ENCODE measurements around the gene NOTCH1.
"Not testable (repeated sequence)": the region's sequence is repeated elsewhere in the genome, so short reads cannot be mapped to it uniquely, and the experiment has no call there.

NOTCH1 gene

GRCh38 chr9:136545965-136546696 lies at the start of gene NOTCH1:
TSS of gene NOTCH1 (minus strand) at chr9:136546048. CDS start at chr9:136545786, 262 bp downstream.
- peak; percentile 74 for DNase-seq (ENCODE audit: low read depth)

GRCh38 chr9:136594492-136594891 lies 48.6 kb upstream of the NOTCH1 start:
- DNase-seq (ENCODE audit: low read depth), result no peak

- DNase-seq (ENCODE audit: low read depth), result no peak
These were observed 47.7 kb upstream of the NOTCH1 start for GRCh38 chr9:136593581-136593980.

- no peak for DNase-seq (ENCODE audit: low read depth)
These were observed 46.8 kb upstream of the NOTCH1 start for GRCh38 chr9:136592666-136593065.

- DNase-seq (ENCODE audit: low read depth), result no peak
These were observed 45.2 kb upstream of the NOTCH1 start for GRCh38 chr9:136590821-136591752.

- no peak for DNase-seq (ENCODE audit: low read depth)
These were observed 44.2 kb upstream of the NOTCH1 start for GRCh38 chr9:136589766-136590763.

- DNase-seq (ENCODE audit: low read depth), result no peak
These were observed 43.0 kb upstream of the NOTCH1 start for GRCh38 chr9:136588663-136589464.

- DNase-seq (ENCODE audit: low read depth), result no peak
These were observed 42.3 kb upstream of the NOTCH1 start for GRCh38 chr9:136587944-136588662.

- DNase-seq (ENCODE audit: low read depth), result no peak
These were observed 41.5 kb upstream of the NOTCH1 start for GRCh38 chr9:136587145-136587943.

- no peak for DNase-seq (ENCODE audit: low read depth)
These were observed 40.6 kb upstream of the NOTCH1 start for GRCh38 chr9:136586391-136586953.

- no peak for DNase-seq (ENCODE audit: low read depth)
These were observed 39.8 kb upstream of the NOTCH1 start for GRCh38 chr9:136585531-136586120.

- DNase-seq (ENCODE audit: low read depth), result no peak
These were observed 39.1 kb upstream of the NOTCH1 start for GRCh38 chr9:136584934-136585333.

GRCh38 chr9:136584401-136584932 lies 38.6 kb upstream of the NOTCH1 start:
- no peak for DNase-seq (ENCODE audit: low read depth)

GRCh38 chr9:136582977-136583735 lies 37.3 kb upstream of the NOTCH1 start:
- no peak for DNase-seq (ENCODE audit: low read depth)

- DNase-seq (ENCODE audit: low read depth), result no peak
These were observed 36.0 kb upstream of the NOTCH1 start for GRCh38 chr9:136581614-136582447.

GRCh38 chr9:136579650-136580219 lies 33.9 kb upstream of the NOTCH1 start:
- DNase-seq (ENCODE audit: low read depth), result not testable (repeated sequence)

Measured in stimulated activated CD8-positive, alpha-beta memory T cell treated with anti-CD3 and anti-CD28 coated beads, Interleukin-15, amount 100 ng/mL, for 24 hours (primary cell).